HG03565 (cell line): ENCODE data around the gene CDHR2.
A peak's percentile ranks its signal among the peaks of the same experiment; 100 is the strongest.

Experiments
- ATAC-seq: cut with Tn5 transposase; IDR thresholded peaks from one replicate; pipeline ENCODE4 v1.9.1; 2021; ENCODE audit warnings: mild to moderate bottlenecking, moderate library complexity; ENCODE audit not compliant: unreplicated experiment

CDHR2 gene

GRCh38 chr5:176529116-176529740 lies 19.9 kb upstream of the CDHR2 start:
- ATAC-seq: no peak

DNA sequence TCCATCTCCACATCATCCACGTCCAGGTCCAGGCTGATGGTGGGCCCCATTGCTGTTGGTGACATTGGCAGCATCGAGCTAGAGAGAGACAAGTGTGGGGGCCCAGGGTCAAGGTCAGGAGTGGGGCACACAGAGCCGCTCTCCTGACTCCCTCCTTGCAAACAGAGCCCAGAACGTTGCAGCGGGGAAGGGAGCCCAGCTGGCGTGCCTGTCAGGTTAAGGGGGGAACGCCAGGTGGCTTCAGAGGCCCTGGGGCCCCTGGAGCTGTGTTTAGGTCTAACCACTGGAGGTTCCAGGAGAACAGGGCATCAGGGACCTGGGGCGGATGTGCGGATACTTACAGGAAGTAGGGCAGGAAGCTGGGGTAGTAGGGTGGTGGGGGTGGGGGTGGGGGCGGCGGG lies 19.4 kb upstream of the CDHR2 start:
- ATAC-seq: no peak

DNA sequence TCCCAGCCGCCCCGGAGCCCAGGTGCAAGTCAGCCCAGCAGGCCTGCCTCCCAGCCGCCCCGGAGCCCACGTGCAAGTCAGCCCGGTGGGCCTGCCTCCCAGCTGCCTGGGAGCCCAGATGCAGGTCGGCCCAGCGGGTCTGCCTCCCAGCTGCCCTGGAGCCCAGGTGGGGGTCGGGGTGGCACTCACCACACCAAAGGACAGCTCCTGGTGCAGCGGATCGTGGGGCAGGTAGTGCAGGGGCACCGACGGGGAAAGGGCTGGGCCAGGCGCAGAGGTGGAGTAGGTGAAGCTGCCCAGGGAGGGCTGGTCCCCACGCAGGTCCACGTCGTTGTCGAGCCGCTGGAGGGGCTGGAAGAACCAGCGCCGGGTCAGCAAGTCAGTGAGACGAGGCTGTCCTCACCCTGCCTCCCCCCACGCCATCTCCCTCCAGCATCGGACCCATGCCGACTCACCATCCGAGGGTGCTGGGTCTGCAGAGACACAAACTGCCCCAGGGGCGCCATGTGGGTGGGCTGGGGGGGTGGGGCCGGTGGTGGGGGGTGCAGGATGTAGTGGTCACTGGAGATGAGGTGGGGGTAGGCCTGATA lies 18.7 kb upstream of the CDHR2 start:
- ATAC-seq: no peak

- no peak for ATAC-seq
Measured at GRCh38 chr5:176530983-176531901, 17.9 kb upstream of the CDHR2 start.

GRCh38 chr5:176531902-176532493 lies 17.1 kb upstream of the CDHR2 start:
- ATAC-seq: no peak

DNA sequence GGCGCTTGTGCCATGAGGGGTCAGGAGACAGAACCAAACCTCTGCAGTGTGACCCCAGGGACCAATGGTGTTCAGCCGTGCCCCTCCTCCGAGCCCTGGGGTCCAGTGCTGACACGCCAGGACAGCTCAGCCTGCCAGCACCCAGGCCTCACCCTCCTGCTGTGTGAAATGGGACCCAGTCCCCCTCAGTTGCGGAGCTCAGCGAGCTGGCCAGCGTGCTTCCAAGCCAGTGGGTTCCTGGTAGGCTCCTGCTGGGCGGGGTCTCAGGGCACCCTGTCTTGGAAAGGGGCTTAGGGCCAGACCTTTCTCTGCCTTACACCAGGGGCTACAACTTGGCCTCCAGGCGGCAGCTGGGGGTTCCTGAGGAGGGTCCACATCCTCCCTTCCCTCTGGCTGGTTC lies 16.3 kb upstream of the CDHR2 start:
- ATAC-seq: no peak

- ATAC-seq: no peak
Measured at GRCh38 chr5:176533390-176533789, 15.8 kb upstream of the CDHR2 start.

GRCh38 chr5:176533894-176534611 lies 15.1 kb upstream of the CDHR2 start:
- ATAC-seq: no peak

DNA sequence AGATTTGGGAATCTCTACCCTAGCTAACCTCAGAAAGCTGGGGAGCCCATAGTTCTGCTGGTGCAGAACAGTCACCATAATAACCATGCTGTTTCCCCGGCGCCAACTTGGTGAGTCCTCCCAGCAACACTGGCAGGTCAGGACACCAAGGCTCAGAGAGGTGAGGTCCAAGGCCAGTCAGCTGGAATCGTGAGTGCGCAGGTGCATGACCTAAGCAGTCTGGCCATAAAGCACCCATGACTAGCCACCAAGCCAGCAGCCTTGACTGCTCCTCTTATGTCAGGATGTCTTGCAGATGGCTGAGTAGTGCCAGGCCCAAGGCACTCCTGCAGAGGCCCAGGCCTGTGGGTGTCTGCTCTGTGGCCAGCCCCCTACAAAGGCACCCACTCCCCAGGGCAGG lies 14.5 kb upstream of the CDHR2 start:
- no peak for ATAC-seq

DNA sequence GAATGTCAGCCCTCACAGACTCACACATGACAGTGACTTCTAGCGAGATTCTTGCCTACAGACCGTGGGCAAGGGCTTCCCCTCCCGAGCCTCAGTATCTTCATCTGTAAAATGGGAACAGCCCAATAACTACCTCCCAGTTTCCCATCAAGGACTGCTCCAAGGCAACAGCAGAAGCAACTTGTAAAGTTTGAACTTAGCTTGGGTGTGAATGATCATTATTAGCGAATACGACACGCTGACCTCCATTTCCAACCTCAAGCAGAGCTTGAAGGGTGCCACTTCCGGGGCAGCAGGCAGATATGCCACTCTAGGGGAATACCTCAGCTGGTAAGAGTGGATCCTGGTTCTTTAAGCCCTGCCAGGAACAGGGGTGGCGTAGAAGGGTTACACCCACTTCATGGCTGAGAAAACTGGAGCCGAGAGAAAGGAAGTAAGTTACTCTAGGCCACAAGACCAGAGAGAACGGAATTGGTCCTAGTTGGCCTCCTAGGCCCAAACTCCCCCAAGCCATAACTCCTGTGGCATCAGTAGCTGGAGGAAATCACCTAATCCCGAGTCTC lies 14.0 kb upstream of the CDHR2 start:
- no peak for ATAC-seq

DNA sequence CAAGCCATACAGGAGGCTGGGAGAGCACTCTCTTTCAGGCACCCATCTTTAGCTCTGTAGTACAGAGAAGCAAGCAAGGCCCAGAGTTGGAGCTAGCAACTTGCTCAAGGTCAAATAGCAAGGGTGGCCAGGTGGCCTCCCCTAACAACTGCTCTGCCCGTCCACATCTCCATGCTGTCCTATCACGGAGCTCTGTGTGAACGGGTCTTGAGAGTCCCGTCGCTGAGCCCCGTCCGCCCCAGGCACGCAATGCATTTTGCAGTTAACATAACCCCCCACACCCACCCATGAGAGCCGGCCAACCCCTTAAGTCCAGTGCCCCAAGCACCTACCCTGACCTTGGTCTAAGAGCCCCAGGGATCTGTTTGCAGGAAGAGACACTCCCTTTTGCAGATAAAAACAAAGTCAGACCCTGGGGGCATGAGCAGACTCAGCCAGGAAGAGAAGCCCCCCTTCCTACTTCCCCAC lies 13.4 kb upstream of the CDHR2 start:
- ATAC-seq: no peak

- no peak for ATAC-seq
Measured at GRCh38 chr5:176536132-176536901, 12.8 kb upstream of the CDHR2 start.

DNA sequence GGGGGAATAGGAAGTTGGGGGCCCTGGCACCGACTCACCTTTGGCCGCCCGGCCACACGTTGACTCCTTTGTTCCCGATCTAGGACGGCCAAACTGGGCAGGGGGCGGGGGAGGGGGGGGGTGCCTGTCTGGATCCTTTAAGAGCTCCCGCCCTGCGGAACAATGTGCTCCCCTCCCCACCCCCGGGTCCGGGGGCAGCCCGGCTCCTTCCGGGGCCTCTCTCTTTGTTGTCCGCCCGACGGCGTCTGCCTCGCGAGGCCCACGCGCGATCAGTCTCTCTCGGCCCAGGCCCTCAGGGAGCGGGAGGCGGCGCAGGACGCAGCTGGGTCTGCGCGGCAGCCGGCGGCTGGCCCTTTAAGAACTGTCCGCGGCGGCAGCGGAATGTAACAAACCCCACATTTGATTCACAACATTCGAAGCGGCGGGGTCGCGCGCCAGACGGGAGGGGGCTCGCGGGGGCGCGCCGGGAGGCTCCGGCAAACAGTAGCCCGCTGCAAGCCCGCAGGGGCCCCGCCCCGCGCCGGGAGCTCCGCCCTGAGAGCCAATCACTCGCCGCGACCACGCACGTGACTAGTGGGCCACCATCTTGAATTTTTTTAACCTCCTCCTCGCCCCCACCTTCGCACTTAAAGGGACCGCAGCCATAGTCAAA lies 12.1 kb upstream of the CDHR2 start, which contains the start of gene RNF44:
RNF44 (minus strand) TSS at position 501 of the 652 bp plus-strand sequence. CDS start 4,930 bp downstream, outside the sequence.
- peak; percentile 42 for ATAC-seq

GRCh38 chr5:176537554-176538229 lies 11.4 kb upstream of the CDHR2 start:
- ATAC-seq: peak; percentile 57

GRCh38 chr5:176538230-176538988 lies 10.7 kb upstream of the CDHR2 start:
- no peak for ATAC-seq

DNA sequence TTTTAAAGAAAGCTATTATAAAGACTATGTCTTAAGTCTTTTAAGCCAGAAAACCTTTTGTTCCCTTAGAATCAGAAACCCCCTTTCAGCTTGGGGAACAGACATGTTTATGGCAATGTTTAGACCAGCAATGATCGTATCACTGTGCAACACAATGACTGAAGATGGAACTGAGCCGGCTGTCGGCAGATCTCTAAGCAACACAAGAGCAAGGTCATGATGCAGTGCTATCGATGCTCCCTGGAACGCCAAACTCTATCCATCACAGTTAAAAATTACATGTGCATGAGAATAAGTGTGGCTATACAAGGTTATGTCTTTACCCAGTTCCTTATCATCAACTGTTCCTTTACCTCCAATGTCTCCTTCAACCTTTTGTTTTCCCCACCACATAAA lies 10.2 kb upstream of the CDHR2 start:
- ATAC-seq: no peak

GRCh38 chr5:176540476-176540899 lies 8.7 kb upstream of the CDHR2 start:
- ATAC-seq: no peak

GRCh38 chr5:176540956-176541337 lies 8.2 kb upstream of the CDHR2 start:
- no peak for ATAC-seq
